T-helper 9 cell (primary cell): Measurements from ENCODE around the gene DIPK1C.

ENCODE experiments used
- DNase-seq: peaks from one replicate; pipeline ENCODE4 v3.0.0-alpha.2; 2020

Gene DIPK1C

GRCh38 chr18:74414953-74415515 lies 42.1 kb downstream of the DIPK1C start:
- DNase-seq = no peak

- DNase-seq = no peak
These were observed 43.3 kb downstream of the DIPK1C start for GRCh38 chr18:74413836-74414235.

GRCh38 chr18:74412116-74412880 lies 44.8 kb downstream of the DIPK1C start:
- no peak for DNase-seq

GRCh38 chr18:74411475-74411874 lies 45.6 kb downstream of the DIPK1C start:
- DNase-seq = no peak

GRCh38 chr18:74410441-74410992 lies 46.6 kb downstream of the DIPK1C start:
- DNase-seq = no peak

- no peak for DNase-seq
These were observed 49.2 kb downstream of the DIPK1C start for GRCh38 chr18:74407888-74408287.

GRCh38 chr18:74402806-74403433 lies 54.2 kb downstream of the DIPK1C start:
- no peak for DNase-seq

- no peak for DNase-seq
These were observed 56.3 kb downstream of the DIPK1C start for GRCh38 chr18:74400813-74401212.

GRCh38 chr18:74399091-74399887 lies 57.8 kb downstream of the DIPK1C start:
- DNase-seq = no peak

GRCh38 chr18:74397572-74397971 lies 59.5 kb downstream of the DIPK1C start:
- DNase-seq = no peak

- no peak for DNase-seq
These were observed 60.6 kb downstream of the DIPK1C start for GRCh38 chr18:74396171-74397169.

- DNase-seq = no peak
These were observed 61.4 kb downstream of the DIPK1C start for GRCh38 chr18:74395648-74396154.

- no peak for DNase-seq
These were observed 62.1 kb downstream of the DIPK1C start for GRCh38 chr18:74395006-74395405.

- DNase-seq = no peak
These were observed 64.8 kb downstream of the DIPK1C start for GRCh38 chr18:74392323-74392722.

- DNase-seq = no peak
These were observed 66.2 kb downstream of the DIPK1C start for GRCh38 chr18:74390900-74391299.

- DNase-seq = no peak
These were observed 67.1 kb downstream of the DIPK1C start for GRCh38 chr18:74389991-74390390.

- no peak for DNase-seq
These were observed 67.8 kb downstream of the DIPK1C start for GRCh38 chr18:74389171-74389927.

GRCh38 chr18:74388227-74388626 lies 68.9 kb downstream of the DIPK1C start:
- DNase-seq = no peak

GRCh38 chr18:74387383-74387782 lies 69.7 kb downstream of the DIPK1C start:
- DNase-seq = no peak
